Prostate gland (tissue), 2 donors: Measurements from ENCODE around the gene DIAPH2.

Source experiments
- CTCF ChIP-seq, 4 experiments: fragments of 200-600 bp in 2 of 4; fragments of 450-650 bp in 2 of 4; sonication (generic) in 2 of 4; IDR thresholded peaks; 1 replicate in 3 of 4; 2 replicates in 1 of 4; pipeline ENCODE4 v1.5.1; 2016 to 2019; ENCODE audit warnings: antibody characterized with exemption in 4 of 4, mild to moderate bottlenecking in 2 of 4, moderate library complexity in 2 of 4
- POLR2A ChIP-seq: fragments of 450-650 bp; IDR thresholded peaks from one replicate; pipeline ENCODE4 v1.6.1; 2016; ENCODE audit warnings: antibody characterized with exemption, mild to moderate bottlenecking

GRCh38 chrX:96761566-96761965, 76.9 kb downstream of the DIAPH2 start:
- TF ChIP-seq POLR2A (no peak), CTCF (IDR thresholded peaks at IDR 0.05) (no peak)
